Left renal cortex interstitium (tissue), 4 donors: ENCODE results near the gene CSGALNACT2. TPM values are rescaled to one million over a fixed set of nuclear protein-coding genes. Genes with fewer than 3 reads are reported as not detected.
"Not testable (repeated sequence)": the region's sequence is repeated elsewhere in the genome, so short reads cannot be mapped to it uniquely, and the experiment has no call there.

Experiments used
- DNase-seq, 4 donors: peaks; one replicate each; pipeline ENCODE4 v3.0.0-alpha.2; 2013; ENCODE audit warnings: low read depth in 4 of 4, low spot score in 2 of 4, missing footprints in 1 of 4
- polyA plus RNA-seq, 4 donors: library from polyadenylated mRNA; unstranded; fragments of 120-200 nt; gene quantifications; one replicate each; pipeline ENCODE4 v1.2.1, GENCODE V29; 2013; ENCODE audit not compliant: insufficient read length in 4 of 4

The CSGALNACT2 gene, protein sequence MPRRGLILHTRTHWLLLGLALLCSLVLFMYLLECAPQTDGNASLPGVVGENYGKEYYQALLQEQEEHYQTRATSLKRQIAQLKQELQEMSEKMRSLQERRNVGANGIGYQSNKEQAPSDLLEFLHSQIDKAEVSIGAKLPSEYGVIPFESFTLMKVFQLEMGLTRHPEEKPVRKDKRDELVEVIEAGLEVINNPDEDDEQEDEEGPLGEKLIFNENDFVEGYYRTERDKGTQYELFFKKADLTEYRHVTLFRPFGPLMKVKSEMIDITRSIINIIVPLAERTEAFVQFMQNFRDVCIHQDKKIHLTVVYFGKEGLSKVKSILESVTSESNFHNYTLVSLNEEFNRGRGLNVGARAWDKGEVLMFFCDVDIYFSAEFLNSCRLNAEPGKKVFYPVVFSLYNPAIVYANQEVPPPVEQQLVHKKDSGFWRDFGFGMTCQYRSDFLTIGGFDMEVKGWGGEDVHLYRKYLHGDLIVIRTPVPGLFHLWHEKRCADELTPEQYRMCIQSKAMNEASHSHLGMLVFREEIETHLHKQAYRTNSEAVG
- 10 to 100 TPM; 17.6 to 21.5 (median 18.6) TPM for polyA plus RNA-seq

DNA sequence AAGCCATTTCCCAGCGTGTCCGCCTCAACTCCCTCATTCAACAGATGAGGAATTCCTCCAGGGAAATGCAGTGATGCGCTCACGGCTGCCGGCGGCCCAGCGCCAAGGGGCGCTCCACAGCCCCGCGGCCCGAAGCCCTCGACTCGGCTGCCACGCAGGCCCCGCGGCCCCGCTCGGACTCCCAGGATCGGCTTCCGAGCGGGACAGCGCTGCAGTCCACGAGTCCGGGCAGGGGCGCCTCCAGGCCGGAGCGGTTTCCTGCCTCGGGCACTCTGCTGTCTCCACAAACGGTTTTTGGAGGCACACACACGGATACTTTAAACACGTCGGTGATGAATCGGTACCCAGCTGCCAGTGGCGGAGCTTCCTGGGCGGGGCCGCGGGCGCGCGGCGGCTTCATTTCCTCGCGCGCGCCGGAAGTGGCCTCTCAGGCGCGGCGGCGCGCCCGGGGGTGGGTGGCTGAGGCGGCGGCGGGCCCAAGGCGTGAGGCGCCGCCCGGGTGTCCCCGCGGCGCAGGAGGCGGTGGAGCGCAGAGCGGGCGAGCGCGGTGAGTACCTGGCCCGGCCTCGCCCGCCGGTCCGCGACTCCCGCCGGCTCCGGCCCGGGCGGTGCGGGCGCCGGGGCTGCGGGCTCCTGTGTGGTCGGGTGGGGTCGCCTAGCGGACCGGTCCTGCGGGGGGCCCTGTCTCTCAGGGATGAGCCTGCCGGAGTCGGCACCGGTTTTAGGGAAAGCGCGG lies at the start of gene CSGALNACT2:
Gene CSGALNACT2, plus strand, starts transcription at position 425 of the 736 bp plus-strand sequence. CDS start 16,705 bp downstream, outside the sequence.
- peak; percentile 65 to 83 (median 72) for DNase-seq

DNA sequence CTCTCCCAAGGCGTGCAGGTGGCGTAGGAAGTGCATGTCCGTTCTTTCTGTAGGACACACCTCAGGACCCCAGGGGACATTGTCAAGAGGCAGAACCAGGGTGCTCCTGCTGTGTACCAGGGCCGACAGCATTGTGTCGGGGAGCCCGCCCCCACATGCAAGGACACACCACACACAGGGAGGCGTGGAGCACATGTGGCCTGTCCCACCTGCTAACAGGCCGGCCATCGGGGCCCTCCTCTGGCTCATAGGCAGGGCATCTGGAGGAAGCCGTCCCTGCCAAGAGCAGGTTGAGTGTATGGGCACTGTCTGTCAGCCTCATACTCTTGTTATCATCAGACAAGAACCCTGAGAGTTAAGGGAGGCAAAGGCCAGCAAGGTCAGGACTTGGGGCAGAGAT lies 48.7 kb upstream of the CSGALNACT2 start:
- no peak for DNase-seq

DNA sequence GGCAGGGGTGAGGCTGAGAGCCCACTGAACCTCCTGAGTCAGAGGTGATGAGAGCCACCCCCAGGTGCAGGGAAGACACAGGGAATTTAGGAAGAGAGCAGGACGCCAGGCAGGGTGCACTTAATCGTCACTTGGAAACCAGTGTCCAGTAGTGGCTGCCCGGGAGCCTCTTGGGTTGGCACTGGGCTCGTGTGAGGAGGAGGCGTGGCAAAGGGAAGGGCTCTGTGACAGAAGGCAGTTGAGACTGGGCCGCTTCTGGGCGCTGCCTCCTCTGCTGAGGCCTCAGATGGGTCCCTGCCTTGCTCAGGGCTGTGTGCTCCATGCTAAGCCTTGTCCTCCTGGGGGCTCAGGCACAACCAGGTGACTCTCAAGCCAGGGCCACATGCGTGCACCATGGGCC lies 48.1 kb upstream of the CSGALNACT2 start:
- no peak for DNase-seq

DNA sequence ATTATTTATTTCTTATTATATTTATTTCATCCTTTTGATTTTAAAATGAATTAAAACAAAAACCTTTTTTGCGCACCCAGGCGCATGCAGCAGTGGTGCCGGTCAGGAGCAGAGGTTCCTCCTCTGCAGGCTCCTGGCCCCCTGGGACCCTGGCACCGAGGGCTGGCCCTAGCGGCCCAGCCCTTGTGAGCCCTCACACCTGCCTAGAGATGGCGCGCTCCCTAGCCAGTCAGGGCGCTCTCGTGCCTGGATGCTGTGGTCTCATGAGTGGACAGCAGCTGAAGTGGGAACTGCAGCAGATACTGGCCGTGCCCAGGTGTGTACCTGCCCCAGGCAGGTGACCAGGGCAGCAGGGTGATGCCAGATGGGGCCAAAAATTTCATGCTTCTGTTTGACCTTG lies 47.6 kb upstream of the CSGALNACT2 start:
- no peak for DNase-seq

DNA sequence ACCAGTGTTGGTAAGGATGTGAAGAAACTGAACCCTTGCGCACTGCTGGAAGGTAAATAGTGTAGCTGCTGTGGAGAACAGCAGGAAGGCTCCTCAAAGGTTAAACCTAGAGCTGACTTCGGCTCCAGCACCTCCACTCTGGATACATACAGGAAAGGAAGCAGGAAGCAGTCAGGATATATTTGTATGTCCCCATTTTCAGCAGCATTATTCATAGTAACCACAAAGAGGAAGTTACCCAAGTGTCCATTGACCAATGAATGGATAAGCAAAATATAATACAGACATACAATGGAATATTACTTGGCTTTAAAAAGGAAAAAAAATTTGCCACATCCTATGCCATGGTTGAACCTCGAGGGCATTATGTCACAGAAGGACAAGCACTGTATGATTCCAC lies 46.4 kb upstream of the CSGALNACT2 start:
- no peak for DNase-seq

DNA sequence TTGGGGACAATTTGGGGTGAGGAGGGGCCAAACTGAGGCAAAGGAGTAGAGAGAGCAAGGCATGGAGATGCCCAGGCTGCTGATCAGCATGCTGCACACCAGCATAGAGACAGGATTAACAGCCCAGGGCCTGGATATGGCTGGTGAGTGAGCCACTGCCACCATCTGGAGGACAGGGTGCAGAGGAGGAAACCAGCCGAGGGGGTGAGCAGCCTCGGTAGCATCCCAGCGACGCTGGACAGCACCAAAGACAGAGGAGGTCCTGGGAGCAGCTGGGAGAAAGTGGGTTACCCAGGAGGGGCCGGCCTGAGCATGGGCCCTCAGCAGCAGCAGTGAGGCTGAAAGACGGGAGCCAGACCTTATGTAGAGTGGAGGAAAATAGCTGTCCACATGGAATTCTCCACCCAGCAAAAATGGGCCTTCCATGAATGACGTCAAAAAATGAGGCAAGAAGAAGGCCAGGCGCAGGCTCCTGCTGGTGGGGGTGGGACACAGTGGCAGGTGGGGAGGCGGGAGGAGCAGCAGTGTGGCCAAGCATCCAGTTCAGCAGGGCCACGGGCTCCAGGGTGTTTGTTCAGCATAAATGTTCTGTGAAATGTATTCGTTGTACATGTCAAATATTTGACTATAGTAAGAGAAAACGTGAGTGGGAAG lies 44.7 kb upstream of the CSGALNACT2 start:
- no peak for DNase-seq

DNA sequence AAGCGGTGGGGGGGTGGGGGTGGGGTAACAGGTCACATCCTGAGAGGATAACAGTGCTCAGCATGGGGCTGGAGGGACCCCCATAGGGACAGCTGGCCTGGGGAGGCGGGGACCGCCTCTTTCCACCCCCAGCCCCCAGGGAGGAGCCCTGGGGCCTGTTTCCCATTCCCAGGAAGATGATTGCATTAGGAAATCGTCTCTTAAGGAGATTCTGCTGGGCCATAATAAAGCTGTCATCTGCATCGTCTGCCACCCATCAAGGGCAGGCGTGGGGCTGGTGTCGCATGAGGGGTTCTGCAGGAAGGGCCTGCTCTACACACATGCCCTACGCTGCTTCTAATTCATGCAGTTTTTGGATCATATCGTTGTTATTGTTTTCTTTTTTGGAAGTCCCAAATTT lies 44.2 kb upstream of the CSGALNACT2 start:
- no peak for DNase-seq

DNA sequence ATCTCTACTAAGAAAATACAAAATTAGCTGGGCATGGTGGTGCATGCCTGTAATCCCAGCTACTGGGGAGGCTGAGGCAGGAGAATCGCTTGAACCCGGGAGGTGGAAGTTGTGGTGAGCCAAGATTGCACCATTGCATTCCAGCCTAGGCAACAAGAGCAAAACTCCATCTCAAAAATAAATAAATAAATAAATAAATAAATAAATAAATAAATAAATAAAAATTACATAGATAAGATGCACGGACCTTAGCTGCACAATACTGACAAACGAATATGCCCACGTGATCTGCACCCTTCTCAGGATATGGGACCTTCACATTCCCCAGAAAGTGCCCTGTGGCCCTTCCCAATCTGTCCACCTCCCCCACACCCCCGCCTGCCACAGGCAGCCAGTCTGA lies 38.9 kb upstream of the CSGALNACT2 start:
- not testable (repeated sequence) for DNase-seq

DNA sequence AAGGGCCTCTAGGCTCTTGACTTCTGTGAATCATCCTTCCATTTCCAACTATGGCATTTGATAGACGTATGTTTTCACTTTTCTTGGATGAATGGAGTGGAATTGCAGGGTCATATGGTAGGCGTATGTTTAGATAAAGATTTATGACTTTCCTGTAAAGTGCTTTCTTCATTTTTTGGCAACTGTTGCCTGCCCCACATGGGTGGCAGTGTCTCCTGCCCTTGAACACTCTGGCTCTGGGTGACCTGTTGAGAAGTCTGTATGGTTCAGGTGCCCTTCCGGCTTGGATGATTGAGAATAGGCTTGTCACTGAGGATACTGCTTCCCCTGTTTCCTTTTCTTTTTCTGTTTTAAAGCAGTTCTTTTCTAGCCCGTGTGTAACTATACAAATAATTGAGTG lies 38.3 kb upstream of the CSGALNACT2 start:
- DNase-seq: no peak

DNA sequence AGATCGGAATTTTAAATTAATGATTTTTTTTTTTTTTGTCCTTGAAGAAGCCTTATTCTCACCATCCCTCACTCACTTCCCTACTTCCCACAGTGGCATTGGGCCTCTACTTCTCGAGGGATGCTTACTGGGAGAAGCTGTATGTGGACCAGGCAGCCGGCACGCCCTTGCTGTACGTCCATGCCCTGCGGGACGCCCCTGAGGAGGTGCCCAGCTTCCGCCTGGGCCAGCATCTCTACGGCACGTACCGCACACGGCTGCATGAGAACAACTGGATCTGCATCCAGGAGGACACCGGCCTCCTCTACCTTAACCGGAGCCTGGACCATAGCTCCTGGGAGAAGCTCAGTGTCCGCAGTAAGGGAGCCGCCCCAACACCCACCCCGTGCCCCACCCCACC lies 37.9 kb upstream of the CSGALNACT2 start:
- no peak for DNase-seq

DNA sequence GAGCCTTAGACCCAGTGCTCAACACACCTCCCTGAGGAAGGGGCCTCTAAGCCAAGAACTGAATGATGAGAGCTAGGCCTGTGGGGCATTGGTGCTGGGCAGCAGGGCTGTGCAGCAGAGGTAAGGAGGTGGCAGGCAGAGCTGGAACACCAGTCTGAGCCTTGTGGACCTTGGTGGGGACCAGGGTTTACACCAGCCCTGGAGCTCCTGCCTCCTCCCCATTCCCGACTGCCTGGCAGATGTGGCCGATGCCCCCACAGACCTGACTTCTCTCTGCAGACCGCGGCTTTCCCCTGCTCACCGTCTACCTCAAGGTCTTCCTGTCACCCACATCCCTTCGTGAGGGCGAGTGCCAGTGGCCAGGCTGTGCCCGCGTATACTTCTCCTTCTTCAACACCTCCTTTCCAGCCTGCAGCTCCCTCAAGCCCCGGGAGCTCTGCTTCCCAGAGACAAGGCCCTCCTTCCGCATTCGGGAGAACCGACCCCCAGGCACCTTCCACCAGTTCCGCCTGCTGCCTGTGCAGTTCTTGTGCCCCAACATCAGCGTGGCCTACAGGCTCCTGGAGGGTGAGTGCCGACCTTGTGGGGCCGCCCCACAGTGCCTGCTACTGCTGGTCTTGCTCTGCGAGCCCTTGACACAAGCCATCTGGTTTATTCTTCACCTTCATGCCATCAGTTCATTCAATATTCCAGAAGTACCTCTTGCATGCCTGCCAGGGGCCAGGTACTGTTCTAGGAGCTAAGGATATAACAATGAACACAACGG lies 36.0 kb upstream of the CSGALNACT2 start:
- no peak for DNase-seq

DNA sequence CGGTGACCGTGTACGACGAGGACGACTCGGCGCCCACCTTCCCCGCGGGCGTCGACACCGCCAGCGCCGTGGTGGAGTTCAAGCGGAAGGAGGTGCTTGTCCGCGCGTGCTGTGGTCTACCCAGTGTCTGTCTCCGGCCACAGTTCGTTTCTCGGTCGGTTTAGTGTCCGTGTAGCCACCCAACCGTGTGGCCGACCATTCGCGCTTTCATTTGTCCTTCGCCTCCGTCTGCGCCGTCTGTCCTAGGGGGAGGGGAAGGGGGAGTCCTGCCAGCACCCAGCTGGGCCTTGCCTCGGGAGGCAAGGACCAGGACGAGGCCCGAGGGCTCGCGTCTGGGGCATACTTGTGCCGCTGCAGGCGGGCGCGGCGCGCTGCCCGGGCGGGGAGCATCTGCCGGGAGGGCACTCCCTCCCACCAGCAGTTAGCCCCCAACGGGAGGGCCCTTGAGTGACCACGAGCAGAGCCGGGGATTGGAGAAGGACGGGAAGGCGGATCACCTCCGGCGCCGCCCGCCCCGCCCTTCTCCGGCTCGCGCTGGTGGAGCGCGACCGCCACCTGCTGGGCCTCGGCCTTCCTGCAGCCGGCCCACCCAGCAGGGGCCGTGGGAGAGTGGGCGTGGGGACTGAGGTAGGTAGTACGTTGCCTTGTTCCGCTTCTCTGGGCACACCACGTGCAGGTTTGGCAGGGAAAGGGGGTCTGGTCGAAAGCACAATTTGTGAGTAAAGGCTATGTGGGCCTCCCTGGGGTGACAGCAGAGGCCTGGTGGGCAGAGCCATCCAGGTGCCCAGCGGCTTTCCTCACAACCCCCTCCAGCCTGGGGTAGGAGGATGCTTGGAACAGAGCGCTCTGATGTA lies 32.9 kb upstream of the CSGALNACT2 start:
- peak in 3 of 4 donors; percentile 50 to 58 (median 56) for DNase-seq

DNA sequence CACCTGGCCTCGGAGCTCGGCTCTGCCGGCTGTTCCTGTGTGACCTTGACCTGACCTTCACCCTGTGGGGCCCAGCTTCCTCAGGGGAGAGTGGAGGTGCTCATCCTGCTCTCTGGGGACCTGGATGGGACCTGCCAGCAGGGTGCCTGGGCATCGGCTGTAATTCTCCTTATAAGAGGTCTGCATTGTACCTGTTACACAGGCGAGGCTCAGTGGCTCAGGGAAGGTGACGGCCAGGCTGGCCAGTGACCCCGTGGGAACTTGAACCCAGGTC lies 32.4 kb upstream of the CSGALNACT2 start:
- DNase-seq: no peak

DNA sequence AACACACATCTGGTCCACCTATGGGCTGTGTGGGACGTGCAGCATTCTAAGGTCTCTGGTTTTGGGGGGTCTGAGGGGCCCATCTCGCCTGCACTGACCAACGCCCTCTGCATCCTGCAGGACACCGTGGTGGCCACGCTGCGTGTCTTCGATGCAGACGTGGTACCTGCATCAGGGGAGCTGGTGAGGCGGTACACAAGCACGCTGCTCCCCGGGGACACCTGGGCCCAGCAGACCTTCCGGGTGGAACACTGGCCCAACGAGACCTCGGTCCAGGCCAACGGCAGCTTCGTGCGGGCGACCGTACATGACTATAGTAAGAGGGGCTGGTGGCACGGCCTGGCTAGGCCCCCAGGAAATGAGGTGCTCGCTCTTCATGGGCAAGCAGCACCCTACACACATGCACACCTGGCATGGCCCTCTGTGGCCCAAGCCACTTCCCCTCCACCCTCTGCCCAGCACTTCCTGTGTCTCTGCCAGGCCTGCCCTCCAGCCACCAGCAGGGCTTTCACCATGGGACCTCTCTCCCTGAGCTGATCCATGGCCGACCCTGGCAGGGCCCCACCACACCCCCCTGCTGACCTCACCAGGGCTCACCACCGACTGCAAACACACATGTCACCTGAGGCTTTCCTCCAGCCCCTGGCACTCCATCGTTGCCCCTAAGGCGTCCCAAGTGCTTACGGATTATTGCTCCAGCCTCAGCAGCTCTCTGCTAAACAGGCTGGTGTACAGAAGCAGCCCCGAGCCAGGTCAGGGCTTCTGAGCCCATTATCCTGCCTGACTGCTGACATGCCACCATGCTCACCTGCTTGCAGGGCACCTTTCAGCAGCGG lies 31.8 kb upstream of the CSGALNACT2 start:
- DNase-seq: no peak

DNA sequence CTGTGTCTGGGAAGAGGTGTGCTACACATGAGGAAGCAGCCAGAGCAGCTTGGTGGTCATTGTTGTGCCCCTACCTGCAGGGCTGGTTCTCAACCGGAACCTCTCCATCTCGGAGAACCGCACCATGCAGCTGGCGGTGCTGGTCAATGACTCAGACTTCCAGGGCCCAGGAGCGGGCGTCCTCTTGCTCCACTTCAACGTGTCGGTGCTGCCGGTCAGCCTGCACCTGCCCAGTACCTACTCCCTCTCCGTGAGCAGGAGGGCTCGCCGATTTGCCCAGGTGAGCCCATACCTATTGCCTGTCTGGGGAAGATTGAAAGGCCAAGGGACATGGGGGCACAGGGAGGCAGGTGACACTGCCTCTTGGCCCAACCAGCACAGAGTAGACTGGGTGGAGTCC lies 29.3 kb upstream of the CSGALNACT2 start:
- DNase-seq: no peak

DNA sequence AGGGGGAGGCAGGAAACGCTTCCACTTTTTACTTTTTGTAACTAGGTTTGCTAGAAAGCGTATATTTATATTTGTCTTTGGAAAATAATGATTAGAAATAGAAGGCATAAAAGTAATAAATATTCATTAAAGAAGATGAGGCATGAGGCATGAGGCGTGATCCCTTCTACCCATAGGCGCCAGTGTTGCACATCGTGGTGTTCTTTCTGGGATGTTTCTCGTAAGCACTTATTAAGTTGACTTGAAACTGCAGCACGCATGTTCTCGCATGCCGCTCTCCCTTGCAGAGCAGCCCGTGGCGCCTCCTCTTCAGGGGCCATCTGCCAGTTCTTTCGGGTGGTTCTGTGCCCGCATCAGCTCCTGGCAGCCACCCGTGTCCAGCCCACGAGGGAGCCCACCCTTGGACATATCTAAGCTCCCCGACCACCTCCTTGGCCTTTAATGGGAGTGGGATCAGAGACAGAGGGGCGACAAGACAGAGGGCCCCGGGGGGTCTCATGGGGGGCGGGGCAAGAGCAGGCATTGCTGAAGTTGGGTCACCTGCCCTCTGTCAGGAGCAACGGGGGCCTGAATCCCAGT lies 28.5 kb upstream of the CSGALNACT2 start:
- DNase-seq: no peak

DNA sequence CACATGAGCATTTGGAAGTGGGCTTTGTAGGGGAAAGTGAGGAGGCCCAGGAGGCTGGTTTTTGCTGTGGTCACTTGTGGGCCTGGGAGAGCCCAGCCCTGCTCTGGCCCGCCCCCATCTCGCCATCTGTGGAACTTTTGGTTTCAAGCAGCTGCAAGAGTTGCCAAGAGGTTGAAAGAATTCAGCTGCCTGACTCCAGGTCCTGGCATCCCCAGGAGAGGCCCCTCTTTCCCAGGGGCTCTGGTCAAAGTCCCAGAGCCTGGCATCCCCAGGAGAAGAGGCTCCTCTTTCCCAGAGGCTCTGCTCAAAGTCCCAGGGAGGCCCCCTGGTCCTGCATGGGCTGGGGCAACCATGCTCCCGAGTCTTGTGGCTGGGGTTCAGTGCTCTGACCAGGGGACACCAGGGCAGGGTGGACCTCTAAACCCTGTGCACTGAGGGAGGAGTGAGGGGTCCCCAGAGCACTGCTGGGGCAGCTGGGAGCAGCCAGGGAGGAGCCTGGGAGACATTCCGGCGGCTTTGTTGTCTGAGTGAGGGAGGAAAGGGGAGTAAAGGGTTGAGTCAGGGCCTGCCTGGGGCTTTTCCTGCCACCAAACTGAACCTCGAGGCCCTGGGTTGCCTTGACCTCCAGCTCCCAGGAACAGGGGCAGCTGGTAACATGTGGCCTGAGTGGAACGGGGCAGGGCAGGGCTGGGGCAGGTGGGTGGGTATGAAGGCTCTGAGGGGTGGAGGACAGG lies 27.7 kb upstream of the CSGALNACT2 start:
- peak in 2 of 4 donors; percentile 23 to 38 for DNase-seq

DNA sequence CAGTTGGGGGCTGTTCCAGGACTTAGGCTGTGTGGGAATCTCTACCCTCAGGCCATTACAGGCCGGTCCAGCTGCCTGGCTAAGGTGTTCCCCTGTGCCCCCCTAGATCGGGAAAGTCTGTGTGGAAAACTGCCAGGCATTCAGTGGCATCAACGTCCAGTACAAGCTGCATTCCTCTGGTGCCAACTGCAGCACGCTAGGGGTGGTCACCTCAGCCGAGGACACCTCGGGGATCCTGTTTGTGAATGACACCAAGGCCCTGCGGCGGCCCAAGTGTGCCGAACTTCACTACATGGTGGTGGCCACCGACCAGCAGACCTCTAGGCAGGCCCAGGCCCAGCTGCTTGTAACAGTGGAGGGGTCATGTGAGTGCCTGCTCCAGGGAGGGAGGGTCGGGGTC lies 27.1 kb upstream of the CSGALNACT2 start:
- DNase-seq: no peak
